RCC 7860 (cell line): ENCODE results near the gene SNX11.

Source experiments
- DNase-seq: peaks from one replicate; pipeline ENCODE4 v3.0.0-alpha.2; 2015; ENCODE audit warnings: low spot score
- FAIRE-seq: peaks from 2 replicates; lab custom pipeline; 2012; peaks lifted over from hg19 to GRCh38; lab: Jason Lieb, UNC

SNX11 gene

GRCh38 chr17:48160177-48161081 is 52.9 kb downstream of the SNX11 start:
- DNase-seq, result no peak

GRCh38 chr17:48161127-48161905 is 53.8 kb downstream of the SNX11 start:
- no peak for DNase-seq
- FAIRE-seq, result no peak

More at GRCh38 chr17:48160177-48161081, 52.9 kb downstream of the SNX11 start:
- FAIRE-seq, result no peak

- FAIRE-seq (no peak), DNase-seq (no peak)
These were observed 54.9 kb downstream of the SNX11 start for GRCh38 chr17:48162306-48162934.

GRCh38 chr17:48162946-48163506 is 55.5 kb downstream of the SNX11 start:
- FAIRE-seq, result no peak
- no peak for DNase-seq

GRCh38 chr17:48163809-48164208 is 56.2 kb downstream of the SNX11 start:
- no peak for DNase-seq
- no peak for FAIRE-seq

GRCh38 chr17:48169926-48170325 is 62.4 kb downstream of the SNX11 start:
- FAIRE-seq, result no peak

More at GRCh38 chr17:48169926-48170325, 62.4 kb downstream of the SNX11 start:
- no peak for DNase-seq
